Tibial artery (tissue), 4 donors: ENCODE measurements around the gene PTPN6.

Experiments used
- DNase-seq, 2 donors: peaks; one replicate each; pipeline ENCODE4 v3.0.0-alpha.2; 2019
- H3K27ac ChIP-seq, 2 donors: fragments of 200-600 bp; sonication (generic) in 1 of 2; 1 replicate in 1 of 2; 2 replicates in 1 of 2; pipeline ENCODE4 v1.5.1; 2018 to 2019; ENCODE audit warnings: mild to moderate bottlenecking in 1 of 2
- H3K27me3 ChIP-seq, 2 donors: fragments of 200-600 bp; sonication (generic) in 1 of 2; one replicate each; pipeline versions ENCODE4 v1.5.1 to v1.6.0; 2016 to 2019
- H3K36me3 ChIP-seq, 3 donors: fragments of 200-600 bp; sonication (generic) in 2 of 3; one replicate each; pipeline ENCODE4 v1.5.1; 2016 to 2019; ENCODE audit warnings: mild to moderate bottlenecking in 2 of 3
- H3K4me1 ChIP-seq, 4 donors: fragments of 200-600 bp; sonication (generic) in 2 of 4; 1 replicate in 3 of 4; 2 replicates in 1 of 4; pipeline ENCODE4 v1.5.1; 2016 to 2019
- H3K4me3 ChIP-seq, 2 donors: fragments of 200-600 bp; sonication (generic) in 1 of 2; 1 replicate in 1 of 2; 2 replicates in 1 of 2; pipeline ENCODE4 v1.5.1; 2018 to 2019; ENCODE audit warnings: mild to moderate bottlenecking in 2 of 2
- H3K9me3 ChIP-seq, 3 donors: fragments of 200-600 bp; sonication (generic) in 1 of 3; one replicate each; pipeline ENCODE4 v1.5.1; 2016 to 2019
- intact Hi-C: fragments of 100-400 bp; cut with DNase I; formaldehyde crosslinking; loops from one replicate; pipeline ENCODE4 v1.15.0; 2023; ENCODE audit warnings: low total_unique reads
- TF ChIP-seq, protein P1 (sequence below), 2 experiments: fragments of 200-600 bp in 1 of 2; fragments of 450-650 bp in 1 of 2; IDR thresholded peaks; one replicate each; pipeline ENCODE4 v1.5.1; 2017 to 2019; ENCODE audit warnings: antibody characterized with exemption in 2 of 2, mild to moderate bottlenecking in 1 of 2, moderate library complexity in 1 of 2

PTPN6 gene

GRCh38 chr12:6951551-6952120, 480 bp downstream of the PTPN6 start:
- Histone ChIP-seq H3K4me1 (no peaks in the 10 kb centered on the region), H3K9me3 (no peaks in the 10 kb centered on the region), H3K27me3 (no peaks in the 10 kb centered on the region), H3K4me3 (peak overlapping the region; percentile 35 to 43), H3K36me3 (peaks cover 0 to 22% (median 5%) of the 10 kb centered on the region in 3 donors), H3K27ac (peak overlapping the region in 1 of 2 donors; percentile 36)
- no peak for DNase-seq
- intact Hi-C loops = no loop called here
- TF ChIP-seq, protein P1, sequence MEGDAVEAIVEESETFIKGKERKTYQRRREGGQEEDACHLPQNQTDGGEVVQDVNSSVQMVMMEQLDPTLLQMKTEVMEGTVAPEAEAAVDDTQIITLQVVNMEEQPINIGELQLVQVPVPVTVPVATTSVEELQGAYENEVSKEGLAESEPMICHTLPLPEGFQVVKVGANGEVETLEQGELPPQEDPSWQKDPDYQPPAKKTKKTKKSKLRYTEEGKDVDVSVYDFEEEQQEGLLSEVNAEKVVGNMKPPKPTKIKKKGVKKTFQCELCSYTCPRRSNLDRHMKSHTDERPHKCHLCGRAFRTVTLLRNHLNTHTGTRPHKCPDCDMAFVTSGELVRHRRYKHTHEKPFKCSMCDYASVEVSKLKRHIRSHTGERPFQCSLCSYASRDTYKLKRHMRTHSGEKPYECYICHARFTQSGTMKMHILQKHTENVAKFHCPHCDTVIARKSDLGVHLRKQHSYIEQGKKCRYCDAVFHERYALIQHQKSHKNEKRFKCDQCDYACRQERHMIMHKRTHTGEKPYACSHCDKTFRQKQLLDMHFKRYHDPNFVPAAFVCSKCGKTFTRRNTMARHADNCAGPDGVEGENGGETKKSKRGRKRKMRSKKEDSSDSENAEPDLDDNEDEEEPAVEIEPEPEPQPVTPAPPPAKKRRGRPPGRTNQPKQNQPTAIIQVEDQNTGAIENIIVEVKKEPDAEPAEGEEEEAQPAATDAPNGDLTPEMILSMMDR (IDR thresholded peaks at IDR 0.05) = no peak

DNA sequence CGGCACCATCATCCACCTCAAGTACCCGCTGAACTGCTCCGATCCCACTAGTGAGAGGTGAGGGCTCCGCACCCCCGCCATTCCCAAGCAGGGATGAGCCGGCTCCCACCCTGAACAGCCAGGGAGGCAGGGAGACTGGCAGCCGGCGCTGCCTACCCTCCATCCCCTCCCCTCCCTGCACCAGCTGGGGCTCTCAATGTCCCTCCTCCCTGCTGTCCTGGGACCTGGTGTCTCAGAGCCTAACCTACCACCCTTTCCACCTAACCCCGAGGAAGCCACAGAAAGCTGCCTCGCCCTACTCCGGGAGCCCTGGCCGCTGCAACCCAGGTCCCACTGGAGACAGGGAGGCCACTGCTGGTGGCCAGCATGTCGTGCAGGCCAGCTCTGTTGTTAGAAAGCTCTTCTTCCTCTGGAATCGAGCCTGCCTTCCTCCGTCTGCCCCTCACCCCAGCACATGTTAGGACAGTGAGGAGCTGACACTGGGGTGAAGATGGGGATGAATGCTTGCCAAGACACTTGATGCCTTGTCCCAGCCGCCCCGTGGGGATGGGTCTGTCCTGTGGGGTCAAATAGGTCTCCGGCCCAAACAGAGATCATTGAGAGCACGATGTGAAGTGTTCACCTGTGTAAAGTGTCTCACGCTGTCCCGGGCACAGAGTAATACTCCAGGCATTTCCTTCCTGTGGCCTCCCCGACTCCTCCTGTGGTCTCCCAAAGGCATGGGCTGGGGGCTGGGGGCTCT, 1.1 kb downstream of the PTPN6 start:
- Histone ChIP-seq H3K27ac (no peak overlapping the region), H3K4me3 (peak overlapping the region; percentile 35 to 43), H3K36me3 (peaks cover 0 to 16% (median 0%) of the 10 kb centered on the region in 3 donors), H3K9me3 (no peaks in the 10 kb centered on the region), H3K4me1 (no peaks in the 10 kb centered on the region), H3K27me3 (no peaks in the 10 kb centered on the region)
- TF ChIP-seq, protein P1 (IDR thresholded peaks at IDR 0.05) = no peak
- no peak for DNase-seq
- intact Hi-C loops = no loop called here

GRCh38 chr12:6952863-6953441, 1.8 kb downstream of the PTPN6 start:
- H3K27ac ChIP-seq = peak overlapping the region in 1 of 2 donors; percentile 19
- TF ChIP-seq, protein P1 (IDR thresholded peaks at IDR 0.05) = no peak

DNA sequence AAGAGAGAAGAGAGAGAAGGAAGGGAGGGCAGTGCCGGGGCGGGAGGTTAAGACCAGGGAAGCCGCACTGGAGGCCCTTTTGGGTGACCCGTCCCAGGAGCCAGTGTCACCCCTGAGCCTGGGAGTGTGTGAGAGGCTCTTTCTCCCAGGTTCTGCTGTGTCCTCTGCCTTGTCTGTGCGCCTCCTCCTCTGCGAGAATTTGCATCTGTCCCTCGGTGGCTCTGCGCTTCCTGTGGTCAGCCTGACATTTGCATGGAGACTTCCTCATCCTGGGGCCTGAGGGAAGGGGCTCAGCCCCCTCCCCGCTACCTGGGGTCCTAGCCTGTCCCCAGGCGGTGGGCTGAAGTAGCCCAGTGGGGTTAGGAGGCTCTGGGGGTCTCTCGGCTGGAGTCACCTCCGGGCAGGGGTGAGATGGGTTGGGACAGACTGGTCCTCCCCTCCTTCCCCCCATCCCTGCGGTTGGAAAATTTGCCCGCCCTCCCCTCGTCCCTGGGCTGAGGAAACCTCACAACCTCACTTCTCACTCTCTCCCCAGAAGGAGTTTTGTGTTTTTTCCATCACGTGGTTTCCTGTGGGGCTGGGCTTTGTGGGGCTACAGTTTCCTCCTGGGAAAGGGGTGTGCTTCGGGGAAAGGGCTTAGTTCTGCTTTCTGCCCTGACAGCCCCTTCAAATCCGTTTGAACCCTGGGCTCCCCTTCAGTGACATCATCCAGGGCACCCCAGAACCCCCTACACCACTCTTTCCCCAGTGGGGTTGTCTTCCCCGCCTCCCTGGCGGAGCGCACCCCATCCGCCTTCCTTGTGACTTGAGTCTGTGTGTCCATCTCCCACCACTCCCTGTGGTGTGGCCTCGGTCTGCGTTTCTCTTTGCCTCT, 2.5 kb downstream of the PTPN6 start:
- H3K4me3 ChIP-seq = peak overlapping the region; percentile 35 to 43
- H3K4me1 ChIP-seq = no peaks in the 10 kb centered on the region
- H3K27me3 ChIP-seq = no peaks in the 10 kb centered on the region
- peaks cover 0 to 25% (median 0%) of the 10 kb centered on the region in 3 donors for H3K36me3 ChIP-seq
- intact Hi-C loops = no loop called here
- H3K9me3 ChIP-seq = no peaks in the 10 kb centered on the region
- H3K27ac ChIP-seq = peak overlapping the region in 1 of 2 donors; percentile 19
- DNase-seq = peak in 1 of 2 donors; percentile 65
- TF ChIP-seq, protein P1 (IDR thresholded peaks at IDR 0.05) = no peak

More at GRCh38 chr12:6952863-6953441, 1.8 kb downstream of the PTPN6 start:
- no peak for DNase-seq
- Histone ChIP-seq H3K27me3 (no peaks in the 10 kb centered on the region), H3K36me3 (peaks cover 0 to 22% (median 0%) of the 10 kb centered on the region in 3 donors), H3K4me3 (peak overlapping the region; percentile 35 to 43), H3K4me1 (no peaks in the 10 kb centered on the region), H3K9me3 (no peaks in the 10 kb centered on the region)
- intact Hi-C loops = no loop called here
